ENCODE measurements around the gene NCOA6.

DNA sequence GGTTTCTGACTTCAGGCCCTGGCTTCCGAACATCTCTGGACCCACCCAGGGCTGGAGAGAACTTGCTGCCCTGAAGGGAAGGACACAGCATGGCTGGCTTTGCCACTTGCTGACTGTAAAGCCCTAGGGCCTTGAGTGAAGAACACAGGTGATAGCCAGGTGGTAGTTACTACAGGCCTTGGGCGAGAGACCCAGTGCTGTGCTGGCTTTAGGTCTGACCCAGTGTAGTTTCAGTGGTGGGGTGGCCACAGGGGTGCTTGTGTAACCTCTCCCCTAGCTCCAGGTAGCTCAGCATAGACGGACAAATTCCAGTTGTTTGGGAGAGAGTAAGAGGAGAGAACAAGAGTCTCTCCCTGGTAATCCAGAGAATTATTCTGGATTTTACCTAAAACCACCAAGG lies 27.1 kb downstream of the NCOA6 start:
- TF ChIP-seq, protein P1, sequence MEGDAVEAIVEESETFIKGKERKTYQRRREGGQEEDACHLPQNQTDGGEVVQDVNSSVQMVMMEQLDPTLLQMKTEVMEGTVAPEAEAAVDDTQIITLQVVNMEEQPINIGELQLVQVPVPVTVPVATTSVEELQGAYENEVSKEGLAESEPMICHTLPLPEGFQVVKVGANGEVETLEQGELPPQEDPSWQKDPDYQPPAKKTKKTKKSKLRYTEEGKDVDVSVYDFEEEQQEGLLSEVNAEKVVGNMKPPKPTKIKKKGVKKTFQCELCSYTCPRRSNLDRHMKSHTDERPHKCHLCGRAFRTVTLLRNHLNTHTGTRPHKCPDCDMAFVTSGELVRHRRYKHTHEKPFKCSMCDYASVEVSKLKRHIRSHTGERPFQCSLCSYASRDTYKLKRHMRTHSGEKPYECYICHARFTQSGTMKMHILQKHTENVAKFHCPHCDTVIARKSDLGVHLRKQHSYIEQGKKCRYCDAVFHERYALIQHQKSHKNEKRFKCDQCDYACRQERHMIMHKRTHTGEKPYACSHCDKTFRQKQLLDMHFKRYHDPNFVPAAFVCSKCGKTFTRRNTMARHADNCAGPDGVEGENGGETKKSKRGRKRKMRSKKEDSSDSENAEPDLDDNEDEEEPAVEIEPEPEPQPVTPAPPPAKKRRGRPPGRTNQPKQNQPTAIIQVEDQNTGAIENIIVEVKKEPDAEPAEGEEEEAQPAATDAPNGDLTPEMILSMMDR (IDR thresholded peaks at IDR 0.05; ENCODE audit: borderline replicate concordance, extremely low read depth, low read length, poor library complexity, severe bottlenecking): no peak
- no peak for TF ChIP-seq EZH2 (IDR thresholded peaks at IDR 0.05; ENCODE audit: borderline replicate concordance, low read depth, low read length, severe bottlenecking)

Data from DND-41 (cell line).